Measurements from ENCODE around the gene C16orf90.

C16orf90 gene

GRCh38 chr16:3465911-3466584, 29.2 kb downstream of the C16orf90 start:
- peak in 2 of 51 donors; percentile 14 to 35 for DNase-seq

- DNase-seq = no peak
These were observed 30.0 kb downstream of the C16orf90 start for GRCh38 chr16:3465301-3465700.

GRCh38 chr16:3461151-3461550, 34.1 kb downstream of the C16orf90 start:
- no peak for DNase-seq

GRCh38 chr16:3460585-3460984, 34.7 kb downstream of the C16orf90 start:
- no peak for DNase-seq

GRCh38 chr16:3460121-3460520, 35.2 kb downstream of the C16orf90 start:
- no peak for DNase-seq

GRCh38 chr16:3459401-3460090, 35.7 kb downstream of the C16orf90 start:
- no peak for DNase-seq

- peak in 2 of 51 donors; percentile 22 to 52 for DNase-seq
These were observed 36.4 kb downstream of the C16orf90 start for GRCh38 chr16:3458852-3459361.

- DNase-seq = peak in 10 of 51 donors; percentile 23 to 60 (median 46)
These were observed 36.9 kb downstream of the C16orf90 start for GRCh38 chr16:3458278-3458851.

- DNase-seq = peak; percentile 56 to 98 (median 89)
These were observed 37.6 kb downstream of the C16orf90 start for GRCh38 chr16:3457434-3458252.

- DNase-seq = no peak
These were observed 40.6 kb downstream of the C16orf90 start for GRCh38 chr16:3454631-3455147.

- DNase-seq = no peak
These were observed 41.2 kb downstream of the C16orf90 start for GRCh38 chr16:3454093-3454492.

- DNase-seq = peak in 1 of 51 donors; percentile 34
These were observed 51.3 kb downstream of the C16orf90 start for GRCh38 chr16:3444032-3444388.
